Transverse colon (tissue), 4 donors: ENCODE results near the gene FHAD1. TPM values are rescaled to one million over a fixed set of nuclear protein-coding genes. Genes with fewer than 3 reads are reported as not detected.
"Not testable (repeated sequence)": the region's sequence is repeated elsewhere in the genome, so short reads cannot be mapped to it uniquely, and the experiment has no call there.

Experiments
- DNase-seq: peaks from one replicate; pipeline ENCODE4 v3.0.0-alpha.2; 2019
- H3K27ac ChIP-seq, 4 donors: fragments of 200-600 bp; sonication (generic); 2 replicates each; pipeline ENCODE4 v1.5.1; 2016 to 2018; ENCODE audit warnings: inconsistent platforms in 4 of 4
- H3K27me3 ChIP-seq: fragments of 200-600 bp; sonication (generic); 2 replicates; pipeline ENCODE4 v1.5.1; 2017; ENCODE audit warnings: inconsistent platforms
- H3K36me3 ChIP-seq, 4 donors: fragments of 200-600 bp; sonication (generic); 2 replicates each; pipeline ENCODE4 v1.5.1; 2017 to 2019; ENCODE audit warnings: inconsistent platforms in 4 of 4
- H3K4me1 ChIP-seq, 4 donors: fragments of 200-600 bp; sonication (generic); 2 replicates each; pipeline ENCODE4 v1.5.1; 2017 to 2020; ENCODE audit warnings: inconsistent platforms in 4 of 4
- H3K4me3 ChIP-seq, 4 donors: fragments of 200-600 bp; sonication (generic); 1 replicate in 1 of 4; 2 replicates in 3 of 4; pipeline versions ENCODE4 v1.5.1 to v1.6.1; 2017 to 2019; ENCODE audit warnings: inconsistent platforms in 4 of 4
- H3K9me3 ChIP-seq, 2 donors: fragments of 200-600 bp; sonication (generic); 2 replicates each; pipeline ENCODE4 v1.5.1; 2017 to 2019; ENCODE audit warnings: inconsistent platforms in 2 of 2
- CTCF ChIP-seq, 5 experiments: fragments of 200-600 bp in 3 of 5; fragments of 450-650 bp in 2 of 5; sonication (generic) in 3 of 5; IDR thresholded peaks; 1 replicate in 2 of 5; 2 replicates in 3 of 5; pipeline ENCODE4 v1.5.1; 2016 to 2017; ENCODE audit warnings: antibody characterized with exemption in 5 of 5, inconsistent platforms in 3 of 5, mild to moderate bottlenecking in 2 of 5, moderate library complexity in 1 of 5
- EP300 ChIP-seq: sonication (generic); formaldehyde crosslinking; IDR thresholded peaks from one replicate; pipeline ENCODE4 v1.6.1; 2017; ENCODE audit warnings: antibody characterized with exemption, low read depth
- POLR2A ChIP-seq: fragments of 450-650 bp; IDR thresholded peaks from one replicate; pipeline ENCODE4 v1.6.1; 2016; ENCODE audit warnings: antibody characterized with exemption, mild to moderate bottlenecking, moderate library complexity
- POLR2AphosphoS5 ChIP-seq, 3 donors: sonication (generic); formaldehyde crosslinking; IDR thresholded peaks; one replicate each; pipeline ENCODE4 v1.6.1; 2016; ENCODE audit warnings: antibody characterized with exemption in 3 of 3
- WGBS, 2 donors: methylation state at CpG; one replicate each; pipeline ENCODE4 v1.1.5; 2018; ENCODE audit warnings: low coverage in 1 of 2; 5-methylcytosine and 5-hydroxymethylcytosine counted together
- in situ Hi-C, 4 donors: fragments of 200-750 bp; cut with MboI; loops; one replicate each; pipeline versions ENCODE4 v1.15.0 to v1.15.1; 2017; ENCODE audit warnings: low sequenced_read_pairs in 3 of 4, low pct_ligation_motif_present in 1 of 4, low pct_unique_long_range_greater_than_20kb in 1 of 4
- intact Hi-C: fragments of 100-400 bp; cut with DNase I; formaldehyde crosslinking; loops from one replicate; pipeline ENCODE4 v1.15.1; 2023; ENCODE audit warnings: low total_unique reads
- total RNA-seq, 4 donors: library from RNA; depleted of rRNA; stranded (reverse); fragments of >200 nt; gene quantifications; one replicate each; pipeline ENCODE4 v1.1.0, GENCODE V29; 2016

FHAD1 gene
- total RNA-seq, 4 donors from 2014 or later: 0.75 to 0.82 TPM; not detected in 2

GRCh38 chr1:15425521-15425920 is 178.5 kb downstream of the FHAD1 start:
- 85% methylated on average over 10 of the region's 10 CpGs; no CpG with 5 or more reads in 1 of the 2 donors for WGBS, 2 donors
- TF ChIP-seq EP300: no peak
- Histone ChIP-seq H3K27ac (peak overlapping the region; percentile 82 to 90 (median 84)), H3K4me3 (no peak overlapping the region), H3K36me3 (peaks cover 0 to 6% (median 0%) of the 10 kb centered on the region in 4 donors), H3K9me3 (no peaks in the 10 kb centered on the region), H3K4me1 (peaks cover 38 to 80% (median 56%) of the 10 kb centered on the region in 4 donors), H3K27me3 (no peaks in the 10 kb centered on the region)
- no peak for DNase-seq
- in situ Hi-C loops: loop anchor here (5.0 to 25.0 kb wide), 3 partner anchors 88 to 288 kb away; no protein-coding TSS in a partner anchor
- intact Hi-C loops: no loop called here

GRCh38 chr1:15425958-15426357 is 178.9 kb downstream of the FHAD1 start:
- intact Hi-C loops: no loop called here
- Histone ChIP-seq H3K27ac (peak overlapping the region; percentile 82 to 90 (median 84)), H3K9me3 (no peaks in the 10 kb centered on the region), H3K36me3 (peaks cover 0 to 6% (median 0%) of the 10 kb centered on the region in 4 donors), H3K27me3 (no peaks in the 10 kb centered on the region), H3K4me1 (peaks cover 38 to 80% (median 54%) of the 10 kb centered on the region in 4 donors), H3K4me3 (no peak overlapping the region)
- TF ChIP-seq CTCF (IDR thresholded peaks at IDR 0.05) (no peak), POLR2AphosphoS5 (IDR thresholded peaks at IDR 0.05) (no peak), POLR2A (no peak), EP300 (no peak)
- DNase-seq: no peak
- in situ Hi-C loops: loop anchor here (5.0 to 25.0 kb wide), 3 partner anchors 89 to 289 kb away; no protein-coding TSS in a partner anchor
- WGBS, 2 donors: 62 to 80% methylated on average over 1 to 6 of the region's 6 CpGs

GRCh38 chr1:15426492-15427279 is 179.7 kb downstream of the FHAD1 start:
- peak overlapping the region in 2 of 4 donors; percentile 3 to 7 for H3K4me3 ChIP-seq

GRCh38 chr1:15427280-15427666 is 180.2 kb downstream of the FHAD1 start:
- DNase-seq: no peak
- WGBS, 2 donors: 52% methylated on average over 5 of the region's 6 CpGs; no CpG with 5 or more reads in 1 of the 2 donors

More at GRCh38 chr1:15426492-15427279, 179.7 kb downstream of the FHAD1 start:
- no peaks in the 10 kb centered on the region for H3K9me3 ChIP-seq
- H3K4me1 ChIP-seq: peaks cover 38 to 72% (median 48%) of the 10 kb centered on the region in 4 donors
- TF ChIP-seq CTCF (IDR thresholded peaks at IDR 0.05) (peak; percentile 42 to 79 (median 55)), POLR2A (no peak), POLR2AphosphoS5 (IDR thresholded peaks at IDR 0.05) (peak in 1 of 3 donors; percentile 44)
- H3K27ac ChIP-seq: peak overlapping the region; percentile 82 to 90 (median 84)
- no peaks in the 10 kb centered on the region for H3K27me3 ChIP-seq
- in situ Hi-C loops (loop anchor here (5.0 to 25.0 kb wide), 3 partner anchors 89 to 289 kb away; no protein-coding TSS in a partner anchor), intact Hi-C loops (no loop called here)
- H3K36me3 ChIP-seq: peaks cover 0 to 6% (median 0%) of the 10 kb centered on the region in 4 donors
- WGBS, 2 donors: 69 to 70% methylated on average over 8 to 30 of the region's 30 CpGs
- peak; percentile 79 for DNase-seq

GRCh38 chr1:15428252-15428651 is 181.2 kb downstream of the FHAD1 start:
- H3K27me3 ChIP-seq, H3K9me3 ChIP-seq, H3K36me3 ChIP-seq, DNase-seq, intact Hi-C loops, H3K4me3 ChIP-seq: not testable (repeated sequence)
- WGBS, 2 donors: 92% methylated on average over 11 of the region's 11 CpGs; no CpG with 5 or more reads in 1 of the 2 donors
- H3K4me1 ChIP-seq: peaks cover 28 to 65% (median 42%) of the 10 kb centered on the region in 4 donors
- peak overlapping the region in 3 of 4 donors; percentile 83 to 90 (median 84) for H3K27ac ChIP-seq
- in situ Hi-C loops: loop anchor here (5.0 to 25.0 kb wide), 3 partner anchors 91 to 291 kb away; no protein-coding TSS in a partner anchor

More at GRCh38 chr1:15427280-15427666, 180.2 kb downstream of the FHAD1 start:
- intact Hi-C loops (no loop called here), in situ Hi-C loops (loop anchor here (5.0 to 25.0 kb wide), 3 partner anchors 90 to 290 kb away; no protein-coding TSS in a partner anchor)
- H3K27ac ChIP-seq: peak overlapping the region; percentile 82 to 90 (median 84)
- no peaks in the 10 kb centered on the region for H3K9me3 ChIP-seq
- no peak for TF ChIP-seq POLR2A
- TF ChIP-seq CTCF (IDR thresholded peaks at IDR 0.05): peak in 1 of 5 experiments; percentile 20
- TF ChIP-seq POLR2AphosphoS5 (IDR thresholded peaks at IDR 0.05): peak in 2 of 3 donors; percentile 31 to 42
- TF ChIP-seq EP300: no peak
- H3K4me1 ChIP-seq: peaks cover 36 to 71% (median 46%) of the 10 kb centered on the region in 4 donors
- H3K4me3 ChIP-seq: peak overlapping the region in 2 of 4 donors; percentile 3 to 7
- peaks cover 0 to 6% (median 0%) of the 10 kb centered on the region in 4 donors for H3K36me3 ChIP-seq
- no peaks in the 10 kb centered on the region for H3K27me3 ChIP-seq
